MM.1S (cell line): ENCODE results near the gene YAF2.
"Not testable (repeated sequence)": the region's sequence is repeated elsewhere in the genome, so short reads cannot be mapped to it uniquely, and the experiment has no call there.

Experiments used
- DNase-seq: peaks from one replicate; pipeline ENCODE4 v3.0.0-alpha.2; 2015
- H2AFZ ChIP-seq: fragments of 300-600 bp; sonication (generic); 2 replicates; pipeline ENCODE4 v1.6.0; 2016; ENCODE audit warnings: antibody characterized with exemption, low read length
- H3F3A ChIP-seq: fragments of 300-600 bp; sonication (generic); 2 replicates; pipeline ENCODE4 v1.6.1; 2016; ENCODE audit warnings: mild to moderate bottlenecking, antibody characterized with exemption, low read length, moderate library complexity, mixed read lengths; ENCODE audit not compliant: insufficient read depth
- H3K27ac ChIP-seq: fragments of 300-600 bp; sonication (generic); 2 replicates; pipeline ENCODE4 v1.5.1; 2016; ENCODE audit warnings: mild to moderate bottlenecking, low read length
- H3K27me3 ChIP-seq: fragments of 300-600 bp; sonication (generic); replicated peaks from 2 replicates; pipeline ENCODE4 v1.6.0; 2016; ENCODE audit warnings: low read length; ENCODE audit not compliant: insufficient read depth
- H3K36me3 ChIP-seq: fragments of 300-600 bp; sonication (generic); replicated peaks from 2 replicates; pipeline ENCODE4 v1.6.1; 2016; ENCODE audit warnings: mild to moderate bottlenecking, low read length, mixed read lengths; ENCODE audit not compliant: insufficient read depth
- H3K4me1 ChIP-seq: fragments of 300-600 bp; sonication (generic); 2 replicates; pipeline ENCODE4 v1.6.1; 2016; ENCODE audit warnings: low read length, mixed read lengths
- H3K4me2 ChIP-seq: fragments of 300-600 bp; sonication (generic); 2 replicates; pipeline ENCODE4 v1.6.0; 2016; ENCODE audit warnings: low read depth, low read length
- H3K4me3 ChIP-seq: fragments of 300-600 bp; sonication (generic); 2 replicates; pipeline ENCODE4 v1.5.1; 2016; ENCODE audit warnings: low read length, mixed read lengths
- H3K79me2 ChIP-seq: fragments of 300-600 bp; sonication (generic); 2 replicates; pipeline ENCODE4 v1.6.1; 2016; ENCODE audit warnings: mixed run types, low read length, mixed read lengths
- H3K9ac ChIP-seq: fragments of 300-600 bp; sonication (generic); 2 replicates; pipeline ENCODE4 v1.6.1; 2016; ENCODE audit warnings: low read length, mixed read lengths
- H3K9me2 ChIP-seq: fragments of 300-600 bp; sonication (generic); replicated peaks from 2 replicates; pipeline ENCODE4 v1.6.1; 2016; ENCODE audit warnings: mild to moderate bottlenecking, low read length, mixed read lengths; ENCODE audit not compliant: insufficient read depth
- H3K9me3 ChIP-seq: fragments of 300-600 bp; sonication (generic); replicated peaks from 2 replicates; pipeline ENCODE4 v1.6.1; 2016; ENCODE audit warnings: mild to moderate bottlenecking, low read length, mixed read lengths; ENCODE audit not compliant: insufficient read depth
- H4K20me1 ChIP-seq: fragments of 300-600 bp; sonication (generic); 2 replicates; pipeline ENCODE4 v1.6.1; 2016; ENCODE audit warnings: mild to moderate bottlenecking, low read length, moderate library complexity, mixed read lengths; ENCODE audit not compliant: insufficient read depth
- CTCF ChIP-seq: fragments of 300-600 bp; sonication (generic); IDR thresholded peaks from 2 replicates; pipeline ENCODE4 v1.5.1; 2016; ENCODE audit warnings: antibody characterized with exemption, low read length, mixed read lengths
- EZH2 ChIP-seq: fragments of 300-600 bp; sonication (generic); optimal IDR thresholded peaks from 2 replicates; pipeline ENCODE3; 2017; ENCODE audit warnings: low read depth, mild to moderate bottlenecking, antibody characterized with exemption, low read length, mixed read lengths
- EZH2phosphoT487 ChIP-seq: fragments of 300-600 bp; sonication (generic); IDR thresholded peaks from 2 replicates; pipeline ENCODE4 v1.6.1; 2018; ENCODE audit warnings: antibody characterized with exemption, low read length

The YAF2 gene

GRCh38 chr12:42255866-42256261 lies 17.8 kb upstream of the YAF2 start:
- no peaks in the 10 kb centered on the region for H4K20me1 ChIP-seq
- H3F3A ChIP-seq: no peaks in the 10 kb centered on the region
- no peak for TF ChIP-seq CTCF
- no peak for TF ChIP-seq EZH2phosphoT487
- no peak for TF ChIP-seq EZH2

GRCh38 chr12:42255221-42255865 lies 17.3 kb upstream of the YAF2 start:
- no peak overlapping the region for H3K9ac ChIP-seq
- no peaks in the 10 kb centered on the region for H3K9me2 ChIP-seq
- no peak overlapping the region for H3K4me3 ChIP-seq
- no peaks in the 10 kb centered on the region for H4K20me1 ChIP-seq
- no peaks in the 10 kb centered on the region for H3K27me3 ChIP-seq
- H3K4me2 ChIP-seq: no peak overlapping the region
- H3F3A ChIP-seq: no peaks in the 10 kb centered on the region
- DNase-seq: no peak
- TF ChIP-seq CTCF (no peak), EZH2phosphoT487 (no peak), EZH2 (no peak)
- H3K9me3 ChIP-seq: no peaks in the 10 kb centered on the region
- H3K79me2 ChIP-seq: no peaks in the 10 kb centered on the region
- no peak overlapping the region for H2AFZ ChIP-seq
- H3K4me1 ChIP-seq: no peaks in the 10 kb centered on the region
- no peak overlapping the region for H3K27ac ChIP-seq
- H3K36me3 ChIP-seq: no peaks in the 10 kb centered on the region

More at GRCh38 chr12:42255866-42256261, 17.8 kb upstream of the YAF2 start:
- Histone ChIP-seq H3K4me1 (no peaks in the 10 kb centered on the region), H3K4me2 (no peak overlapping the region), H3K4me3 (no peak overlapping the region), H3K9me2 (no peaks in the 10 kb centered on the region), H3K27ac (no peak overlapping the region), H3K36me3 (no peaks in the 10 kb centered on the region), H3K27me3 (no peaks in the 10 kb centered on the region), H2AFZ (no peak overlapping the region), H3K9ac (no peak overlapping the region), H3K9me3 (no peaks in the 10 kb centered on the region), H3K79me2 (no peaks in the 10 kb centered on the region)
- DNase-seq: no peak

- not testable (repeated sequence) for H3K9me3 ChIP-seq, H4K20me1 ChIP-seq, H2AFZ ChIP-seq, H3K27me3 ChIP-seq, H3K36me3 ChIP-seq, H3K4me2 ChIP-seq, H3K9ac ChIP-seq, H3K27ac ChIP-seq, H3F3A ChIP-seq, DNase-seq, H3K9me2 ChIP-seq, H3K79me2 ChIP-seq, H3K4me1 ChIP-seq, H3K4me3 ChIP-seq
Observed at GRCh38 chr12:42252645-42253044, 14.6 kb upstream of the YAF2 start.

GRCh38 chr12:42249033-42249432 lies 11.0 kb upstream of the YAF2 start:
- H3K36me3 ChIP-seq, H2AFZ ChIP-seq: not testable (repeated sequence)

More at GRCh38 chr12:42249033-42249432, 11.0 kb upstream of the YAF2 start:
- H3K4me3 ChIP-seq, H3K79me2 ChIP-seq, DNase-seq, H3K9ac ChIP-seq, H3K27me3 ChIP-seq, H4K20me1 ChIP-seq, H3K4me2 ChIP-seq, H3K27ac ChIP-seq, H3K9me3 ChIP-seq, H3K4me1 ChIP-seq, H3F3A ChIP-seq, H3K9me2 ChIP-seq: not testable (repeated sequence)
